Measurements from ENCODE around the gene VAV2.

VAV2 gene

DNA sequence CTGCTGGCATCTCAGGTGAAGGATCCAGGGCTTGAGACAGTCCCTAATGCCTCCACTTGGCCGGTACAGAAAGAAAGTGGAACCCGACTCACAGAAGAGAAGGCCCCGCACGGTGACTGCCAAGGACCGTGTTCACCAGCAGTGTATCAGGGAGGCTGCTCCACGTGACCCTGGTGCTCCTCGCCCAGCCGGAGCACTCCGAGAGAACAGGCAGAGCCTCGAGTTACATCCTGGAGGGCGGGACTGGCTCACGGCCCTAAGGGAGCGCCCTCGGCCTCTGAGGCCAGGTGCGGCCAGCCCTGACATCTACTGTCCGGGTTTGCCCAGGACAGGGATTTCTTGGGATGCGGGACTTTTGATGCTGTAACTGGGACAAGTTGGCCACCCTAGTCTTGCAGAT, 149.9 kb downstream of the VAV2 start:
- Histone ChIP-seq H3K27me3 (no peaks in the 10 kb centered on the region), H3K9me3 (no peaks in the 10 kb centered on the region), H3K27ac (no peak overlapping the region), H4K20me1 (peaks cover 75% of the 10 kb centered on the region), H3K9ac (no peak overlapping the region), H3K36me3 (no peaks in the 10 kb centered on the region), H3K4me2 (no peak overlapping the region), H3K4me3 (no peak overlapping the region), H3K4me1 (peaks cover 51% of the 10 kb centered on the region)
- no peak for TF ChIP-seq Cebpa-rat (IDR thresholded peaks at IDR 0.05)

DNA sequence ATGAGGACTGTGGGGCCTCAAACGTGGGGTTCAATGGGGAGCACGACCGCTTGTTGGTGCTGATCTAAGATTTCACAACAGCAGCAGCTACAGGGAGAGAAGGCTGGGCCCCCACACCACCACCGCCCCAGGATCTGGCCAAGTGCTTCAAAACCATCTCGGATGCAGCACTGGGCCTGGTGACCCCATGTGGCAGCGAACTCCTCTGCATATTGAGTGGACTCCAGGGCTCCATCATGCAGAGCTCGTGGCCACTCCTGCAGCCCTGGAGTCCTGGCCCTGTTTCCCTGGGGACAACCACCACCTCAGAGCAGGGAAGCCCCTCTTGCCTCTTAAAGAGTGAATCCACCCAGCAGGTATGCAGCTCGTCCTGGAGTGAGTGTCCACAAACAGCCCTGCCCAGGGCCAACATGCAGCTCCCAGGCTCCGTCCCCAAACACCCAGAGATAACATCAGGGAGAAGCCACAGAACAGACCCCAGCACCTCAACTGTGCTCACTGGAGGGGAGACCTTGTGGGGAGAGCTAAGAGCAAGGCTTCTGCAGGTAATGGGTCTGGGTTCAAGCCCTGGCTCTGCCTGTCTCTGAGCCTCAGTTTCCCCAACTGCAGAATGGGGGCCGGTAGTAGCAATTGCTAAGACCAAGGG, 150.8 kb downstream of the VAV2 start:
- H3K27me3 ChIP-seq: no peaks in the 10 kb centered on the region
- no peak overlapping the region for H3K9ac ChIP-seq
- H3K4me2 ChIP-seq: no peak overlapping the region
- peaks cover 75% of the 10 kb centered on the region for H4K20me1 ChIP-seq
- H3K4me3 ChIP-seq: no peak overlapping the region
- no peaks in the 10 kb centered on the region for H3K36me3 ChIP-seq
- peaks cover 46% of the 10 kb centered on the region for H3K4me1 ChIP-seq
- no peak overlapping the region for H3K27ac ChIP-seq
- H3K9me3 ChIP-seq: no peaks in the 10 kb centered on the region
- no peak for TF ChIP-seq Cebpa-rat (IDR thresholded peaks at IDR 0.05)

- no peaks in the 10 kb centered on the region for H3K27me3 ChIP-seq
- H3K36me3 ChIP-seq: no peaks in the 10 kb centered on the region
- H3K4me1 ChIP-seq: peaks cover 42% of the 10 kb centered on the region
- peak overlapping the region; percentile 22; the same call in 1 of the 2 replicates for H3K9ac ChIP-seq
- no peaks in the 10 kb centered on the region for H3K9me3 ChIP-seq
- H3K4me3 ChIP-seq: no peak overlapping the region
- peaks cover 72% of the 10 kb centered on the region for H4K20me1 ChIP-seq
- no peak for TF ChIP-seq Cebpa-rat (IDR thresholded peaks at IDR 0.05)
- peak overlapping the region; percentile 59 for H3K4me2 ChIP-seq
- H3K27ac ChIP-seq: peak overlapping the region; percentile 38
Measured at GRCh38 chr9:133839822-133840329, 152.2 kb downstream of the VAV2 start.

GRCh38 chr9:133838859-133839507, 153.1 kb downstream of the VAV2 start:
- H3K4me1 ChIP-seq: peaks cover 33% of the 10 kb centered on the region
- no peak overlapping the region for H3K4me3 ChIP-seq
- H3K36me3 ChIP-seq: no peaks in the 10 kb centered on the region
- no peaks in the 10 kb centered on the region for H3K27me3 ChIP-seq
- no peaks in the 10 kb centered on the region for H3K9me3 ChIP-seq
- no peak overlapping the region for H3K4me2 ChIP-seq
- H3K27ac ChIP-seq: no peak overlapping the region
- H3K9ac ChIP-seq: no peak overlapping the region
- no peak for TF ChIP-seq Cebpa-rat (IDR thresholded peaks at IDR 0.05)
- peaks cover 69% of the 10 kb centered on the region for H4K20me1 ChIP-seq

DNA sequence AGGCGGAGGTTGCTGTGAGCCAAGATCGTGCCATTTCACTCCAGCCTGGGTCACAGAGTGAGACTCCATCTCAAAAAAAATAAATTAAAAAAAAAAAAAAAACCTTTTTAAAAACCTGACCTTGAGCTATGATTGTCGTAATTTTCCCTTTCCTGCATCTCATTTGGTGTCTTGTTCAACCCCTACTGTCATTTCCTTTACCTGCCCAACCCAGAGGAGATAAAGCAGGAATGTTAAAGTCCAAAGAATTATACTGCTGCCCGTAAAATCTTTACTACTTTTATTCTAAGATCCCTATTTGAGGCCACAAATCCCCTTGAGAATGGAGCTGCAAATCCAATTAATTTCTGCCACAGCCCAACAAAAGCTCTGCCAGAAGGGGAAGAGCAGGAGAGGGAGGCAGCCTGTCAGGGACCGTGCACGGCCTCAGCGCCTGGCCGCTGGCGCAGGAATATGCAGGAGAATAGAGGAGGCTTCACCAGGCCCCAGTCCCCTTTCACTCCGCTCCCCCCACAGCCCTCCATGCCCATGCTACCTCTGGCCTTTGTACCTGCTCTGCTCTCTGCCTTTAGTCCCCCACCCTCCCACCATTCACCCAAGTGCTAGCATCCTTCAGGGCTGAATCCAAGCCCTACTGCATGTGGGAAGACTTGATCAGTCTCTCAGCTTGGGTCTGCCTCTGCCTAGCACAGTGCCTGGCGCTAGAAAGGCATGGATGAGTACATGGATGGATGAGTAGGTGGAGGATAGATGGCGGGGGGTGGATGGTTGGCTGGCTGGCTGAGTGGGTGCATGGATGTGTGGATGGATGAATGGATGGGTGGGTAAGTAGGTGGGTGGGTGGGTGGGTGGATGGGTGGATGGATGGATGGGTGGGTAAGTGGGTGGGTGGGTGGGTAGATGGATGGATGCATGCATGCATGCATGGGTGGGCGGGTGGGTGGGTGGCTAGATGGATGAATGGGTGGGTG, 154.2 kb downstream of the VAV2 start:
- no peak for TF ChIP-seq Cebpa-rat (IDR thresholded peaks at IDR 0.05)
- no peak overlapping the region for H3K9ac ChIP-seq
- no peak overlapping the region for H3K4me2 ChIP-seq
- H3K4me1 ChIP-seq: peaks cover 26% of the 10 kb centered on the region
- H3K9me3 ChIP-seq: no peaks in the 10 kb centered on the region
- H3K27ac ChIP-seq: no peak overlapping the region
- H4K20me1 ChIP-seq: peaks cover 66% of the 10 kb centered on the region
- H3K36me3 ChIP-seq: peaks cover 10% of the 10 kb centered on the region
- no peak overlapping the region for H3K4me3 ChIP-seq
- no peaks in the 10 kb centered on the region for H3K27me3 ChIP-seq

DNA sequence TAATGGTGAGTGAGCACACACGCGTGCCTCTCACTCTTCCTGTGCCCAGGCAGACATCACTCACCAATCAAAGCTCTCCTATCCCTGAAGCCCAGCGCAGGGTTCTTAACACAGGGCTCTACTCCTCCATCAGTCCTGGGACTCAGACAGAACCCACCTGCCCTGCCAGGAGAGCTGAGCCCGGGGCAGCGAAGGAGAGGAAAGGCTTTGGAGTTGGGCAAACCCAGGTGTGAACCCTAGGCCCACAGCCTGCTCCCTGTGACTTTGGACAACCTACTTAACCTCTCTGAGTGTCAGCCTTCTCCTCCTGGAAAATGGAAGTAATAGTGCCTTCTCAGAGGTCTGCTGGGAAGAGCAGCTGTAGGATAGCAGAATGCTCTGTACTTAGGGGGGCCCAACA, 155.3 kb downstream of the VAV2 start:
- Histone ChIP-seq H4K20me1 (peaks cover 55% of the 10 kb centered on the region), H3K27ac (no peak overlapping the region), H3K9ac (no peak overlapping the region), H3K36me3 (peaks cover 15% of the 10 kb centered on the region), H3K9me3 (no peaks in the 10 kb centered on the region), H3K4me2 (no peak overlapping the region), H3K27me3 (no peaks in the 10 kb centered on the region), H3K4me1 (peaks cover 26% of the 10 kb centered on the region), H3K4me3 (no peak overlapping the region)
- no peak for TF ChIP-seq Cebpa-rat (IDR thresholded peaks at IDR 0.05)

- H4K20me1 ChIP-seq: peaks cover 49% of the 10 kb centered on the region
- H3K9me3 ChIP-seq: no peaks in the 10 kb centered on the region
- H3K4me1 ChIP-seq: peaks cover 26% of the 10 kb centered on the region
- peaks cover 19% of the 10 kb centered on the region for H3K36me3 ChIP-seq
- H3K9ac ChIP-seq: no peak overlapping the region
- no peaks in the 10 kb centered on the region for H3K27me3 ChIP-seq
- H3K27ac ChIP-seq: 0 out of 2 replicates have a peak overlapping the region, but pooled peaks have one; percentile 44
- no peak for TF ChIP-seq Cebpa-rat (IDR thresholded peaks at IDR 0.05)
- no peak overlapping the region for H3K4me3 ChIP-seq
- peak overlapping the region; percentile 49 for H3K4me2 ChIP-seq
Measured at GRCh38 chr9:133836001-133836758, 155.9 kb downstream of the VAV2 start.

DNA sequence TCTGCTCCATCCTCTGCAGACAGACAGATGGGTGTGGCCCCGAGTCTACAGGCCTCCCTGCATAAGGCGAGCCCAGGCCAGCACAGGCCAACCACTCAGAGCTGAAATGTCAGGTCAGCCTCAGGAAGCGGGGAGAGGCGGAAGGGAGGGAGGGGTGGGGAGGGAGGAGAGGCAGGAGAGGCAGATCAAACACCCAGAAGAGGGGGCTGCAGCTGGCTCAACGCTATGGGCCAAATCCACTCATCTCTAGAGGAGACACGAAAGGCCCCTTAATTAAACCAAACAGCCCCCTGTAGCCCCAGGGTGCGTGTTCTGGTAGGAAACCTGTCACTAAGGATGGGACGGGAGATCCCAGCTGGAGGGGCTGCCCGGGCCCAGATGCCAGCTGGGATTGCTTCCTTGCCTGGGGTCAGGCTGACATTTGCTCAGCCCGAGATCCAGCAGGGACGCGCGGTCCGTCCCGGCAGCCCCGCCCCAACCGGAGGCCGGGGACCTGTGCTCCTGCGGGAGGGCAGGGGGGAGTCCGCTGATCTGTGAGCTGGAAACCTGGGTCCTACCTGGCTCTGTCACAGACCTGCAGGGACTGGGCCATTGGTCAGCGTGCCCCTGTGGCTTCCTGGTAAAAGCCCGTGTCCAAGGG, 156.7 kb downstream of the VAV2 start:
- Histone ChIP-seq H3K27ac (peak overlapping the region; percentile 44; the same call in 1 of the 2 replicates), H3K4me3 (no peak overlapping the region)
- no peak for TF ChIP-seq Cebpa-rat (IDR thresholded peaks at IDR 0.05)

More for the DNA sequence above, 156.7 kb downstream of the VAV2 start:
- Histone ChIP-seq H3K4me2 (peak overlapping the region; percentile 49), H3K4me1 (peaks cover 18% of the 10 kb centered on the region), H3K9ac (no peak overlapping the region), H3K9me3 (no peaks in the 10 kb centered on the region), H3K36me3 (peaks cover 22% of the 10 kb centered on the region), H3K27me3 (no peaks in the 10 kb centered on the region), H4K20me1 (peaks cover 41% of the 10 kb centered on the region)
